Psoas muscle (tissue), 8 donors: ENCODE results near the gene ZNF385B. TPM values are rescaled to one million over a fixed set of nuclear protein-coding genes. Genes with fewer than 3 reads are reported as not detected.

Source experiments
- ATAC-seq, 4 donors: fragments of 200-7000 bp; cut with Tn5 transposase; one replicate each; pipeline ENCODE4 v1.9.1; 2020; ENCODE audit warnings: moderate library complexity in 3 of 4, mild to moderate bottlenecking in 2 of 4
- DNase-seq, 2 donors: peaks; one replicate each; pipeline ENCODE4 v3.0.0-alpha.2; 2020
- H3K27ac ChIP-seq: fragments of 200-600 bp; one replicate; pipeline ENCODE4 v1.8.0; 2022
- H3K27me3 ChIP-seq, 3 donors: fragments of 200-600 bp in 1 of 3; one replicate each; pipeline versions ENCODE4 v1.6.1 to v1.8.0; 2013 to 2022; ENCODE audit warnings: low read length in 2 of 3, mild to moderate bottlenecking in 2 of 3, moderate library complexity in 1 of 3; ENCODE audit not compliant: insufficient read depth in 3 of 3
- H3K36me3 ChIP-seq, 2 donors: fragments of 200-600 bp in 1 of 2; one replicate each; pipeline versions ENCODE4 v1.6.1 to v1.8.0; 2013 to 2022; ENCODE audit warnings: low read depth in 1 of 2, mild to moderate bottlenecking in 1 of 2, moderate library complexity in 1 of 2; ENCODE audit not compliant: insufficient read depth in 1 of 2
- H3K4me1 ChIP-seq: fragments of 200-600 bp; one replicate; pipeline ENCODE4 v1.8.0; 2022
- H3K4me3 ChIP-seq: fragments of 200-600 bp; one replicate; pipeline ENCODE4 v1.8.0; 2022; ENCODE audit warnings: mild to moderate bottlenecking
- H3K9me3 ChIP-seq: fragments of 200-600 bp; one replicate; pipeline ENCODE4 v1.8.0; 2022
- WGBS, 3 donors: extraction: QIAGEN DNeasy Blood & Tissue Kit; methylation state at CpG; one replicate each; pipeline versions ENCODE4 v1.1.6 to v1.1.7; 2013; 5-methylcytosine and 5-hydroxymethylcytosine counted together
- intact Hi-C, 2 donors: fragments of 100-400 bp; cut with DNase I; formaldehyde crosslinking; loops; one replicate each; pipeline versions ENCODE4 v1.11.0 to v1.14.2; 2022
- polyA plus RNA-seq, 3 donors: library from polyadenylated mRNA; stranded (reverse); fragments of 200-250 nt; gene quantifications; one replicate each; pipeline ENCODE4 v1.2.3, GENCODE V29; 2013
- total RNA-seq, 4 donors: library from RNA; stranded (reverse); fragmentation: NEBNext Ultra II Directional in 2 of 4; extraction: Animal tissue kit (Norgen Biotek cat#: 25700) in 2 of 4; gene quantifications; one replicate each; pipeline versions ENCODE4 v1.2.1 to v1.2.4, GENCODE V29; 2021 to 2023
- TF ChIP-seq, protein P1 (sequence below): fragments of 200-600 bp; IDR thresholded peaks from one replicate; pipeline ENCODE4 v1.8.0; 2022; ENCODE audit warnings: antibody characterized with exemption
- donor health status: healthy with polysubstance abuse.
- donor health status: DM: no; HTN: no; CAD: no; lungs with moderate emphysema.
- donor health status: Bipolar disorder and iron deficiency.
- donor health status: healthy.
- donor health status: DM: yes; HTN: yes; CAD: no.
- donor health status: DM: no; HTN: no; CAD: no.
- donor health status: DM: no; HTN: no; CAD: no.
- donor health status: DM: yes; HTN: yes; CAD: no.

ZNF385B gene
- total and polyA plus RNA-seq, 7 donors, result 8.8 to 42.9 (median 18.1) TPM

DNA sequence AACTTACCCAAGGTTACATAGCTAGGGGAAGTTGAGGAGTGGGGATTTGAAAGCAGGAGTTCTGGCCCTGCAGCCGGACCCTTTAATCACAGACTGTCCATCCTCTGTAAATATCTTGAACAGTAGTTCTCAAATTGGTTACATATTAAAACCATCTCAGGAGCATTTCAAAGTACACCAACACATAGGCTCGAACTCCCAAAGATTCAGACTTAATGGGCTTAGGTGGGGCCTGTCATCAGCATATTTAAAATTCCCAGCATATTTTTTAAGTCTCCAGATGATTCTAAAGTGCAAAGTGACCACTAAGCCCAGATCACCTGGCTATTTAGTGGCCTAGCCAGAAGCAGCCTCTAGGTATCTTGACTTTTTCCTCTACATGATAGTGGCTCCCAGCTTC is 192.2 kb downstream of the ZNF385B start:
- no peak overlapping the region for H3K4me3 ChIP-seq
- H3K36me3 ChIP-seq, result no peaks in the 10 kb centered on the region
- no peak for ATAC-seq
- no peaks in the 10 kb centered on the region for H3K4me1 ChIP-seq
- TF ChIP-seq, protein P1, sequence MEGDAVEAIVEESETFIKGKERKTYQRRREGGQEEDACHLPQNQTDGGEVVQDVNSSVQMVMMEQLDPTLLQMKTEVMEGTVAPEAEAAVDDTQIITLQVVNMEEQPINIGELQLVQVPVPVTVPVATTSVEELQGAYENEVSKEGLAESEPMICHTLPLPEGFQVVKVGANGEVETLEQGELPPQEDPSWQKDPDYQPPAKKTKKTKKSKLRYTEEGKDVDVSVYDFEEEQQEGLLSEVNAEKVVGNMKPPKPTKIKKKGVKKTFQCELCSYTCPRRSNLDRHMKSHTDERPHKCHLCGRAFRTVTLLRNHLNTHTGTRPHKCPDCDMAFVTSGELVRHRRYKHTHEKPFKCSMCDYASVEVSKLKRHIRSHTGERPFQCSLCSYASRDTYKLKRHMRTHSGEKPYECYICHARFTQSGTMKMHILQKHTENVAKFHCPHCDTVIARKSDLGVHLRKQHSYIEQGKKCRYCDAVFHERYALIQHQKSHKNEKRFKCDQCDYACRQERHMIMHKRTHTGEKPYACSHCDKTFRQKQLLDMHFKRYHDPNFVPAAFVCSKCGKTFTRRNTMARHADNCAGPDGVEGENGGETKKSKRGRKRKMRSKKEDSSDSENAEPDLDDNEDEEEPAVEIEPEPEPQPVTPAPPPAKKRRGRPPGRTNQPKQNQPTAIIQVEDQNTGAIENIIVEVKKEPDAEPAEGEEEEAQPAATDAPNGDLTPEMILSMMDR, result no peak
- H3K27me3 ChIP-seq, result no peaks in the 10 kb centered on the region
- no peak overlapping the region for H3K27ac ChIP-seq
- WGBS, 3 donors, result 84 to 90% (median 87%) methylated on average over 2 of the region's 2 CpGs
- DNase-seq, result no peak
- intact Hi-C loops, result no loop called here
- H3K9me3 ChIP-seq, result no peaks in the 10 kb centered on the region

DNA sequence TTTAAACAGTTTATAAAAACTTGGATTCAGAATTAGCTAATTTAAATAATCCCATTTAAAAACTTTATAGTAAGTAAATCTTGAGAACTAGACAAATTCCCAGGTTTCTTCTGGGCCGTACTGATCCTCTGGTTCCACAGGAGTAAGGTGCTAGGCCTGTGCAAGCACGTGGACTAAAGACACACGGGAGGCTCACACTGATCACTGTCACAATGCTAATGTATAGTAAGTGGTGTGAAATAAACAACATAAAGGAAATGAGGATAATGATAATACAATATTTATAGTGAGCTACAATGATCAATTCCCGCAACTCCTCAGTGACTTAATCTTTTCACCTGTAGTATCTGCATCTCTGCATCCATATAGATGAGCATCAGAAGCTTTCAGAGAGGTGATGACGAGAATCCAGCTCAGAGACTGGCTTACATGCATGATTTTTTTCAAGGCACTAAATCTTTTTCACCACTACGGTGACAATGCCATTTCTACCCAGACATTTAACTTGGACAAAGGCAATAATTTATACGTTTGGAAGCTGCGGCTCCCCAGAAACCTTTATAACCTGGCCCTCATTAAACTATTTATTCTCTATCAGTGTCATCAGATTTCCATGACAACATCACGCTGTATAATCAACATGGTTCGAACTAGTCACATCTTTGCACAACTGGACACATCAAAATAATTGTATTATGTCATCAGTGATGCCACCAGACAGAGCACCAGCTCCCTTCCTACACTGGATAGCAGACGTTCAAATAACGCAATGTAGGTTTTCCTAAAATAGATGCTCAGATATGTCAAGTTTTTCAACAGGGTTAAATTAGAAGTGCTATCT is 196.2 kb downstream of the ZNF385B start:
- WGBS, 3 donors, result 84 to 89% (median 88%) methylated on average over 12 of the region's 12 CpGs
- intact Hi-C loops, result no loop called here

DNA sequence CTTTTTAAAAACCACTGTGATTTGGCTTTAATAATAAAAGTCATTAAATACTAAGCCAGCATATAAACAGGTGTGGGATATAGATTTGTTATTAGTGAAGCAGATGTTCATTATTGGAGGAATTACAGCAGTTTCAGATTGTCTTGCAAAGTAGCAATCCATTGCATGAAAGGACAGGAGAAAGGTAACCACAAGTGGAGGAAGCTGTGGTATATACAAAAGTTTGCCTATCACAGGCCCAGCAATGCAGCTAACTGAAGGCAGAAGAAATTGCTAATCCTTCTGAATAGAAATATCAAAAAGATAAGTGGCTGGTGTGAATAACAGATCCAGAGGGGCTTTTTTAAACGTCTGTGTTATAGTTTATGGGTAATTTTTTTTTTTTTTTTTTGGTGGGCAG is 199.4 kb downstream of the ZNF385B start:
- ATAC-seq (no peak), DNase-seq (no peak)
- Histone ChIP-seq H3K4me1 (no peaks in the 10 kb centered on the region), H3K4me3 (no peak overlapping the region), H3K27me3 (no peaks in the 10 kb centered on the region), H3K36me3 (no peaks in the 10 kb centered on the region), H3K9me3 (no peaks in the 10 kb centered on the region), H3K27ac (no peak overlapping the region)
- intact Hi-C loops, result no loop called here
- 58 to 68% (median 59%) methylated on average over 1 of the region's 1 CpG for WGBS, 3 donors
- TF ChIP-seq, protein P1, result no peak

More for the DNA sequence above, 196.2 kb downstream of the ZNF385B start:
- Histone ChIP-seq H3K9me3 (no peaks in the 10 kb centered on the region), H3K27me3 (no peaks in the 10 kb centered on the region), H3K36me3 (no peaks in the 10 kb centered on the region), H3K4me1 (no peaks in the 10 kb centered on the region), H3K4me3 (no peak overlapping the region), H3K27ac (no peak overlapping the region)
- TF ChIP-seq, protein P1, result no peak
- no peak for ATAC-seq
- DNase-seq, result no peak

DNA sequence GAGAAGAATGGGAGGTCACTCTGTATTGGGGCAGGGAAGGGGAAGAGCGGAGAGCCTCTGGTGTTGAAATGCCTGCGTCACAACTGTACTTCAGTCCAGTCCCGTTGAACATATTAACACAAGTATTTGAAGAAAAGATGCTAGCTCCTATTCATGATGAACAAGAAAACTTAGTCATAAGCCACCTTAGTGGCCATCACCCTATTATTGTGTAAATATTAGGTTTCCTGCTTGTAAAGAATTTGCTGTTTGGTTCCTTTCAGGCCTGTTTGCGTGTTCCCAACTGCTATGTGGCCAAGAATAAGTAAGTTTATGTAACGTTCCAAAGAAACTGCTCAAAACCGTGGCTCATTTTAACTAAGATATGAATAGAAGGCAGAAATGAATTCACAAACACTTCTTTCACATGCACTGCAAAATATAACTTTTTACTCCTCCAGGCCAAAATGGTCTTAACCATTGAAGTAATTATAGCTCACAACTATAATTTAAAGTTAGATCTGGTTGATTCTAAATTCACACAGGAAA is 204.3 kb downstream of the ZNF385B start:
- intact Hi-C loops, result no loop called here
- no peaks in the 10 kb centered on the region for H3K27me3 ChIP-seq
- WGBS, 3 donors, result 86 to 94% (median 93%) methylated on average over 6 of the region's 6 CpGs
- H3K4me1 ChIP-seq, result no peaks in the 10 kb centered on the region
- no peak for DNase-seq
- TF ChIP-seq, protein P1, result no peak
- H3K27ac ChIP-seq, result no peak overlapping the region
- no peak for ATAC-seq
- no peaks in the 10 kb centered on the region for H3K36me3 ChIP-seq
- no peaks in the 10 kb centered on the region for H3K9me3 ChIP-seq
- no peak overlapping the region for H3K4me3 ChIP-seq
